Neuronal stem cell (in vitro differentiated cells): Measurements from ENCODE around the gene TP73.
A peak's percentile ranks its signal among the peaks of the same experiment; 100 is the strongest.

Source experiments
- DNase-seq: peaks from one replicate; pipeline ENCODE4 v3.0.0-alpha.2; 2013; ENCODE audit warnings: low spot score
- H2AFZ ChIP-seq: one replicate; pipeline ENCODE4 v1.6.1; 2013; ENCODE audit warnings: mild to moderate bottlenecking, low read length, inconsistent platforms
- H2AK5ac ChIP-seq: 2 replicates; pipeline ENCODE4 v1.6.1; 2013; ENCODE audit warnings: low read depth, mild to moderate bottlenecking, inconsistent platforms, low read length, moderate library complexity, mixed read lengths
- H2BK120ac ChIP-seq: 2 replicates; pipeline ENCODE4 v1.6.1; 2013; ENCODE audit warnings: low read depth, mild to moderate bottlenecking, inconsistent platforms, low read length, moderate library complexity, mixed read lengths
- H2BK12ac ChIP-seq: one replicate; pipeline ENCODE4 v1.6.1; 2013; ENCODE audit warnings: low read length, inconsistent platforms
- H2BK15ac ChIP-seq: 2 replicates; pipeline ENCODE4 v1.6.1; 2013; ENCODE audit warnings: mild to moderate bottlenecking, low read length, inconsistent platforms, mixed read lengths
- H2BK5ac ChIP-seq: one replicate; pipeline ENCODE4 v1.6.1; 2013; ENCODE audit warnings: inconsistent platforms, mild to moderate bottlenecking, low read length, moderate library complexity
- H3K14ac ChIP-seq: one replicate; pipeline ENCODE4 v1.6.1; 2013; ENCODE audit warnings: low read length, inconsistent platforms
- H3K18ac ChIP-seq: 2 replicates; pipeline ENCODE4 v1.6.1; 2013; ENCODE audit warnings: low read length, inconsistent platforms
- H3K23ac ChIP-seq: 2 replicates; pipeline ENCODE4 v1.6.1; 2013; ENCODE audit warnings: low read depth, mild to moderate bottlenecking, mixed read lengths, low read length, inconsistent platforms; ENCODE audit not compliant: poor library complexity
- H3K27ac ChIP-seq: replicated peaks from 3 replicates; pipeline ENCODE4 v1.5.1; 2013; ENCODE audit warnings: low read length, inconsistent platforms
- H3K27me3 ChIP-seq, 3 experiments: 2 replicates each; pipeline ENCODE4 v1.6.1; 2013; ENCODE audit warnings: low read length in 3 of 3, mild to moderate bottlenecking in 2 of 3, inconsistent platforms in 1 of 3, low read depth in 1 of 3, mixed read lengths in 1 of 3, moderate library complexity in 1 of 3; ENCODE audit not compliant: control insufficient read depth in 3 of 3, insufficient read depth in 3 of 3
- H3K36me3 ChIP-seq, 2 donors: replicated peaks in 1 of 2; 2 replicates each; pipeline ENCODE4 v1.6.1; 2013; ENCODE audit warnings: low read length in 2 of 2; ENCODE audit not compliant: control insufficient read depth in 2 of 2, insufficient read depth in 2 of 2
- H3K4ac ChIP-seq: 2 replicates; pipeline ENCODE4 v1.6.1; 2013; ENCODE audit warnings: inconsistent platforms, mild to moderate bottlenecking, low read length, moderate library complexity
- H3K4me1 ChIP-seq, 2 donors: 1 replicate in 1 of 2; 2 replicates in 1 of 2; pipeline ENCODE4 v1.6.1; 2013; ENCODE audit warnings: low read length in 2 of 2, low read depth in 1 of 2; ENCODE audit not compliant: control insufficient read depth in 2 of 2, insufficient read depth in 1 of 2
- H3K4me2 ChIP-seq: one replicate; pipeline ENCODE4 v1.6.1; 2013; ENCODE audit warnings: mild to moderate bottlenecking, low read length, inconsistent platforms; ENCODE audit not compliant: insufficient read depth, poor library complexity, severe bottlenecking
- H3K4me3 ChIP-seq, 2 donors: 2 replicates each; pipeline ENCODE4 v1.5.1; 2013; ENCODE audit warnings: low read length in 2 of 2, mild to moderate bottlenecking in 2 of 2, inconsistent platforms in 1 of 2, moderate library complexity in 1 of 2
- H3K79me1 ChIP-seq: one replicate; pipeline ENCODE4 v1.6.1; 2013; ENCODE audit warnings: low read depth, mild to moderate bottlenecking, inconsistent platforms, low read length, moderate library complexity
- H3K9ac ChIP-seq: one replicate; pipeline ENCODE4 v1.6.1; 2013; ENCODE audit warnings: mild to moderate bottlenecking, low read depth, low read length, inconsistent platforms; ENCODE audit not compliant: poor library complexity
- H3K9me3 ChIP-seq, 2 donors: replicated peaks in 1 of 2; 2 replicates each; pipeline versions ENCODE3 to v1.6.1; 2013; ENCODE audit warnings: low read length in 2 of 2, mild to moderate bottlenecking in 2 of 2, inconsistent platforms in 1 of 2, low read depth in 1 of 2, mixed read lengths in 1 of 2, moderate library complexity in 1 of 2; ENCODE audit not compliant: control insufficient read depth in 2 of 2, insufficient read depth in 1 of 2
- H4K8ac ChIP-seq: one replicate; pipeline ENCODE4 v1.6.1; 2013; ENCODE audit warnings: low read depth, mild to moderate bottlenecking, inconsistent platforms, low read length, moderate library complexity
- H4K91ac ChIP-seq: one replicate; pipeline ENCODE4 v1.6.1; 2013; ENCODE audit warnings: low read length, low read depth, mild to moderate bottlenecking, inconsistent platforms; ENCODE audit not compliant: poor library complexity
- WGBS, 2 donors: extraction: QIAGEN DNeasy Blood & Tissue Kit; methylation state at CpG; one replicate each; pipeline ENCODE4 v1.1.7; 2013; ENCODE audit warnings: missing lambda C conversion rate in 2 of 2, mixed read lengths in 1 of 2; ENCODE audit not compliant: insufficient read length in 2 of 2, insufficient replicate concordance in 1 of 2; ENCODE audit errors: extremely low coverage in 2 of 2; 5-methylcytosine and 5-hydroxymethylcytosine counted together

TP73 gene

DNA sequence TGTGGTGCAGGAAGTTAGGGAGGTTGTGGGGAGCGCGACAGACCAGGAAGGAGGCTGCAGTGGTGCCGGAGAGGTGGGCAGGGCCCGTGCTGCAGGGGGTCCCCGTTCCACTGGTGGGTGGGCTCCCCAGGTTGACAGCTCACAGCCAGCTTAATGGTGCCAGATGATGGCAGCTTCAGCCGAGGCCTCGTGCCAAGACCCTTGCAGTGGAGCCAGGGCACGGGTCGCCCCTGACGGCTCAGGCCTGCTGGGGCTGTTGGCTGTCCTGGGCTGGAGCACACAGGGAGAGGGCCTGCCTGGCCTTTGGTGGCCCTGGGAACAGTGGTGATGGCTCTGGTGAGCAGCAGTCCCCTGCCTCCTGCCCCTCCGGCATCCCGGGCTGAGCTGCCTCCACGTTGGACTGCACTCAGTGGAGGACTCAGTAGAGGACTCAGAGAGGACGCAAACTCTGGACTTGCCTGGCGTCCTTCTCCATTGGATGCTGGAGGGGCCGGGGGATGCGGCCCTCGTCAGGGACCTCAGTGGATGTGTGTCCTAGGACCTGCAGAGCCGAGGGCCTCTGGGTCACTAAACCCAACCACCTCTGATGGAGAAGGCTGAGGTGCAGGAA, 53.1 kb downstream of the TP73 start:
- Histone ChIP-seq H3K79me1 (no peaks in the 10 kb centered on the region), H4K8ac (no peak overlapping the region), H2AFZ (no peak overlapping the region), H3K4me3 (no peak overlapping the region), H3K9me3 (no peaks in the 10 kb centered on the region), H4K91ac (no peak overlapping the region), H3K27ac (no peak overlapping the region), H3K4me1 (peaks cover 11 to 19% of the 10 kb centered on the region in 2 donors), H2BK12ac (peak overlapping the region; percentile 4), H3K9ac (no peak overlapping the region), H3K23ac (no peak overlapping the region), H3K14ac (peak overlapping the region; percentile 1), H3K4ac (no peak overlapping the region), H2BK15ac (peak overlapping the region; percentile 85), H3K18ac (peak overlapping the region; percentile 44), H2AK5ac (peak overlapping the region; percentile 59), H3K4me2 (no peak overlapping the region), H2BK5ac (no peak overlapping the region), H3K27me3 (peaks cover 0 to 84% (median 18%) of the 10 kb centered on the region in 3 experiments), H3K36me3 (no peaks in the 10 kb centered on the region), H2BK120ac (no peak overlapping the region)
- no CpG with 5 or more reads among the region's 19 CpGs for WGBS, 2 donors
- DNase-seq: no peak

GRCh38 chr1:3706651-3707297, 54.5 kb downstream of the TP73 start:
- Histone ChIP-seq H3K4ac (peak overlapping the region; percentile 84), H3K4me1 (peaks cover 11 to 19% of the 10 kb centered on the region in 2 donors), H2BK120ac (no peak overlapping the region), H4K91ac (no peak overlapping the region), H2AFZ (no peak overlapping the region), H3K36me3 (no peaks in the 10 kb centered on the region), H3K27me3 (peaks cover 0 to 88% (median 18%) of the 10 kb centered on the region in 3 experiments), H3K14ac (peak overlapping the region; percentile 71), H4K8ac (peak overlapping the region; percentile 17), H3K79me1 (no peaks in the 10 kb centered on the region), H3K27ac (no peak overlapping the region), H3K4me2 (no peak overlapping the region), H2AK5ac (peak overlapping the region; percentile 92), H2BK15ac (peak overlapping the region; percentile 89), H3K9me3 (no peaks in the 10 kb centered on the region), H3K4me3 (no peak overlapping the region), H2BK12ac (peak overlapping the region; percentile 41), H3K23ac (peak overlapping the region; percentile 95), H3K9ac (no peak overlapping the region), H3K18ac (peak overlapping the region; percentile 83), H2BK5ac (no peak overlapping the region)
- no peak for DNase-seq
- no CpG with 5 or more reads among the region's 26 CpGs for WGBS, 2 donors

GRCh38 chr1:3707298-3707938, 55.1 kb downstream of the TP73 start:
- Histone ChIP-seq H4K91ac (no peak overlapping the region), H3K4me1 (peaks cover 11 to 19% of the 10 kb centered on the region in 2 donors), H3K23ac (peak overlapping the region; percentile 95), H3K36me3 (no peaks in the 10 kb centered on the region), H2BK120ac (no peak overlapping the region), H3K9me3 (no peaks in the 10 kb centered on the region), H3K4ac (no peak overlapping the region), H3K79me1 (no peaks in the 10 kb centered on the region), H3K4me2 (peak overlapping the region; percentile 54), H2BK15ac (peak overlapping the region; percentile 89), H3K14ac (peak overlapping the region; percentile 75), H3K9ac (peak overlapping the region; percentile 34), H4K8ac (no peak overlapping the region), H3K27ac (no peak overlapping the region), H2AK5ac (peak overlapping the region; percentile 92), H3K4me3 (peak overlapping the region in 1 of 2 donors; percentile 9), H3K18ac (peak overlapping the region; percentile 83), H2BK5ac (peak overlapping the region; percentile 5), H3K27me3 (peaks cover 0 to 91% (median 18%) of the 10 kb centered on the region in 3 experiments), H2BK12ac (peak overlapping the region; percentile 90), H2AFZ (peak overlapping the region; percentile 53)
- WGBS, 2 donors: no CpG with 5 or more reads among the region's 35 CpGs
- no peak for DNase-seq

GRCh38 chr1:3707939-3708328, 55.6 kb downstream of the TP73 start:
- Histone ChIP-seq H3K14ac (peak overlapping the region; percentile 75), H3K23ac (peak overlapping the region; percentile 95), H2BK12ac (peak overlapping the region; percentile 90), H2BK5ac (peak overlapping the region; percentile 5), H3K18ac (peak overlapping the region; percentile 59), H4K91ac (no peak overlapping the region), H3K4ac (no peak overlapping the region), H3K27me3 (peaks cover 0 to 92% (median 18%) of the 10 kb centered on the region in 3 experiments), H3K4me1 (peaks cover 9 to 17% of the 10 kb centered on the region in 2 donors), H2AFZ (no peak overlapping the region), H3K9ac (peak overlapping the region; percentile 34), H4K8ac (no peak overlapping the region), H3K4me2 (no peak overlapping the region), H3K79me1 (peaks cover 2% of the 10 kb centered on the region), H3K4me3 (no peak overlapping the region), H2AK5ac (peak overlapping the region; percentile 85), H3K27ac (no peak overlapping the region), H3K9me3 (no peaks in the 10 kb centered on the region), H2BK15ac (peak overlapping the region; percentile 89), H2BK120ac (no peak overlapping the region), H3K36me3 (no peaks in the 10 kb centered on the region)
- WGBS, 2 donors: no CpG with 5 or more reads among the region's 11 CpGs
- DNase-seq: no peak
